ENCODE results near the gene RGS3. TPM values are rescaled to one million over a fixed set of nuclear protein-coding genes. Genes with fewer than 3 reads are reported as not detected.
A peak's percentile ranks its signal among the peaks of the same experiment; 100 is the strongest.

The RGS3 gene
- total and polyA plus RNA-seq, 2 of the 13 experiments (the other 11 are each of a cell fraction or from before 2014, with no cell fraction given), result 17.1 to 28.8 TPM

- TF ChIP-seq ZNF557 (CRISPR knock-in tag; IDR thresholded peaks at IDR 0.05) (0 out of 2 replicates have a peak, but pooled peaks have one; percentile 69), SIX4 (CRISPR knock-in tag; IDR thresholded peaks at IDR 0.05) (peak; percentile 43; the same call in 1 of the 2 replicates), POLR2A (IDR thresholded peaks at IDR 0.05; ENCODE audit: insufficient read depth in 1 of 2, low read depth in 2 of 2, low read length in 2 of 2) (peak; percentile 32 to 47; a peak in 2 of 4 replicates), PITX1 (CRISPR knock-in tag; IDR thresholded peaks at IDR 0.05) (peak; percentile 90), SP1 (IDR thresholded peaks at IDR 0.05) (no peak), SP1 (CRISPR knock-in tag; IDR thresholded peaks at IDR 0.05) (peak; percentile 68), KAT8 (CRISPR knock-in tag; IDR thresholded peaks at IDR 0.05) (peak; percentile 82), ZSCAN31 (CRISPR knock-in tag; IDR thresholded peaks at IDR 0.05; ENCODE audit: low read depth) (peak; percentile 74; the same call in 1 of the 2 replicates), ZNF792 (CRISPR knock-in tag; IDR thresholded peaks at IDR 0.05) (peak; percentile 96), IKZF5 (CRISPR knock-in tag; IDR thresholded peaks at IDR 0.05) (peak; percentile 99), ZNF274 (CRISPR knock-in tag; IDR thresholded peaks at IDR 0.05) (0 out of 2 replicates have a peak, but pooled peaks have one; percentile 49), SSRP1 (CRISPR knock-in tag; IDR thresholded peaks at IDR 0.05) (no peak; the same call in 1 of the 2 replicates), RARA (CRISPR knock-in tag; IDR thresholded peaks at IDR 0.05) (peak; percentile 100), RBM39 (IDR thresholded peaks at IDR 0.05; ENCODE audit: low read depth, low read length, poor library complexity, severe bottlenecking) (peak; percentile 54), ZNF383 (CRISPR knock-in tag; IDR thresholded peaks at IDR 0.05; ENCODE audit: borderline replicate concordance) (peak; percentile 82; the same call in 1 of the 2 replicates), TCF12 (IDR thresholded peaks at IDR 0.05) (no peak), TCF12 (CRISPR knock-in tag; IDR thresholded peaks at IDR 0.05) (0 out of 2 replicates have a peak, but pooled peaks have one; percentile 65), ZNF484 (CRISPR knock-in tag; IDR thresholded peaks at IDR 0.05; ENCODE audit: borderline replicate concordance, low read depth) (no peak), ZNF24 (IDR thresholded peaks at IDR 0.05) (no peak)
- TF ChIP-seq, protein P1, sequence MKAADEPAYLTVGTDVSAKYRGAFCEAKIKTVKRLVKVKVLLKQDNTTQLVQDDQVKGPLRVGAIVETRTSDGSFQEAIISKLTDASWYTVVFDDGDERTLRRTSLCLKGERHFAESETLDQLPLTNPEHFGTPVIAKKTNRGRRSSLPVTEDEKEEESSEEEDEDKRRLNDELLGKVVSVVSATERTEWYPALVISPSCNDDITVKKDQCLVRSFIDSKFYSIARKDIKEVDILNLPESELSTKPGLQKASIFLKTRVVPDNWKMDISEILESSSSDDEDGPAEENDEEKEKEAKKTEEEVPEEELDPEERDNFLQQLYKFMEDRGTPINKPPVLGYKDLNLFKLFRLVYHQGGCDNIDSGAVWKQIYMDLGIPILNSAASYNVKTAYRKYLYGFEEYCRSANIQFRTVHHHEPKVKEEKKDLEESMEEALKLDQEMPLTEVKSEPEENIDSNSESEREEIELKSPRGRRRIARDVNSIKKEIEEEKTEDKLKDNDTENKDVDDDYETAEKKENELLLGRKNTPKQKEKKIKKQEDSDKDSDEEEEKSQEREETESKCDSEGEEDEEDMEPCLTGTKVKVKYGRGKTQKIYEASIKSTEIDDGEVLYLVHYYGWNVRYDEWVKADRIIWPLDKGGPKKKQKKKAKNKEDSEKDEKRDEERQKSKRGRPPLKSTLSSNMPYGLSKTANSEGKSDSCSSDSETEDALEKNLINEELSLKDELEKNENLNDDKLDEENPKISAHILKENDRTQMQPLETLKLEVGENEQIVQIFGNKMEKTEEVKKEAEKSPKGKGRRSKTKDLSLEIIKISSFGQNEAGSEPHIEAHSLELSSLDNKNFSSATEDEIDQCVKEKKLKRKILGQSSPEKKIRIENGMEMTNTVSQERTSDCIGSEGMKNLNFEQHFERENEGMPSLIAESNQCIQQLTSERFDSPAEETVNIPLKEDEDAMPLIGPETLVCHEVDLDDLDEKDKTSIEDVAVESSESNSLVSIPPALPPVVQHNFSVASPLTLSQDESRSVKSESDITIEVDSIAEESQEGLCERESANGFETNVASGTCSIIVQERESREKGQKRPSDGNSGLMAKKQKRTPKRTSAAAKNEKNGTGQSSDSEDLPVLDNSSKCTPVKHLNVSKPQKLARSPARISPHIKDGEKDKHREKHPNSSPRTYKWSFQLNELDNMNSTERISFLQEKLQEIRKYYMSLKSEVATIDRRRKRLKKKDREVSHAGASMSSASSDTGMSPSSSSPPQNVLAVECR (CRISPR knock-in tag; IDR thresholded peaks at IDR 0.05; ENCODE audit: borderline replicate concordance), result peak; percentile 88; the same call in 1 of the 2 replicates
Observed at GRCh38 chr9:113504725-113505590, 41.4 kb downstream of the RGS3 start (continued).
